Astrocyte (in vitro differentiated cells and primary cell): Measurements from ENCODE around the gene SMARCA1. TPM values are rescaled to one million over a fixed set of nuclear protein-coding genes. Genes with fewer than 3 reads are reported as not detected.
A peak's percentile ranks its signal among the peaks of the same experiment; 100 is the strongest.

ENCODE experiments used
- DNase-seq: peaks from one replicate; pipeline ENCODE4 v3.0.0-alpha.2; 2010; ENCODE audit warnings: low read depth
- FAIRE-seq: peaks from 2 replicates; lab custom pipeline; 2011; peaks lifted over from hg19 to GRCh38; lab: Jason Lieb, UNC
- H2AFZ ChIP-seq: 2 replicates; pipeline ENCODE4 v1.6.0; 2012; ENCODE audit warnings: low read depth, low read length, inconsistent platforms
- H3K27ac ChIP-seq: 2 replicates; pipeline ENCODE4 v1.5.1; 2011; ENCODE audit warnings: low read depth, low read length, inconsistent platforms
- H3K27me3 ChIP-seq: 2 replicates; pipeline ENCODE4 v1.6.0; 2011; ENCODE audit warnings: low read length, inconsistent platforms; ENCODE audit not compliant: insufficient read depth
- H3K36me3 ChIP-seq: 2 replicates; pipeline ENCODE4 v1.5.1; 2011; ENCODE audit warnings: low read length, inconsistent platforms; ENCODE audit not compliant: insufficient read depth
- H3K4me1 ChIP-seq: 2 replicates; pipeline ENCODE4 v1.5.1; 2011; ENCODE audit warnings: low read length, inconsistent platforms; ENCODE audit not compliant: insufficient read depth
- H3K4me2 ChIP-seq: 2 replicates; pipeline ENCODE4 v1.6.0; 2012; ENCODE audit warnings: low read length, inconsistent platforms
- H3K4me3 ChIP-seq: 2 replicates; pipeline ENCODE4 v1.5.1; 2011; ENCODE audit warnings: low read depth, mild to moderate bottlenecking, low read length, inconsistent platforms; ENCODE audit not compliant: insufficient read depth
- H3K79me2 ChIP-seq: 2 replicates; pipeline ENCODE4 v1.6.0; 2012; ENCODE audit warnings: mild to moderate bottlenecking, low read length, inconsistent platforms; ENCODE audit not compliant: insufficient read depth
- H3K9ac ChIP-seq: 2 replicates; pipeline ENCODE4 v1.6.0; 2012; ENCODE audit warnings: mild to moderate bottlenecking, low read length, inconsistent platforms
- H3K9me3 ChIP-seq: 2 replicates; pipeline ENCODE4 v1.5.1; 2012; ENCODE audit warnings: low read depth, mild to moderate bottlenecking, low read length, inconsistent platforms; ENCODE audit not compliant: insufficient read depth
- H4K20me1 ChIP-seq: 2 replicates; pipeline ENCODE4 v1.6.0; 2012; ENCODE audit warnings: low read length, inconsistent platforms; ENCODE audit not compliant: insufficient read depth
- H3K27ac Mint-ChIP-seq: one replicate; pipeline ENCODE4 v1.8.0; 2021; ENCODE audit warnings: mild to moderate bottlenecking, mixed read lengths; ENCODE audit not compliant: unreplicated experiment
- H3K27me3 Mint-ChIP-seq: one replicate; pipeline ENCODE4 v1.8.0; 2021; ENCODE audit warnings: low read depth, mixed read lengths; ENCODE audit not compliant: unreplicated experiment
- H3K36me3 Mint-ChIP-seq: one replicate; pipeline ENCODE4 v1.8.0; 2021; ENCODE audit warnings: low read depth, mixed read lengths; ENCODE audit not compliant: unreplicated experiment
- H3K4me1 Mint-ChIP-seq: one replicate; pipeline ENCODE4 v1.8.0; 2021; ENCODE audit warnings: low read depth, mixed read lengths; ENCODE audit not compliant: unreplicated experiment
- H3K4me3 Mint-ChIP-seq: one replicate; pipeline ENCODE4 v1.8.0; 2021; ENCODE audit warnings: mild to moderate bottlenecking, moderate library complexity, mixed read lengths; ENCODE audit not compliant: unreplicated experiment
- H3K9me3 Mint-ChIP-seq: one replicate; pipeline ENCODE4 v1.8.0; 2021; ENCODE audit warnings: mild to moderate bottlenecking, mixed read lengths; ENCODE audit not compliant: unreplicated experiment
- CTCF ChIP-seq: IDR thresholded peaks from 2 replicates; pipeline ENCODE4 v1.5.1; 2011; ENCODE audit warnings: low read depth, mild to moderate bottlenecking, inconsistent platforms, low read length, moderate library complexity; ENCODE audit not compliant: insufficient read depth
- EZH2 ChIP-seq: IDR thresholded peaks from 2 replicates; pipeline ENCODE4 v1.6.1; 2012; ENCODE audit warnings: mild to moderate bottlenecking, low read length, inconsistent platforms; ENCODE audit not compliant: insufficient read depth
- total RNA-seq: library from RNA; stranded (reverse); gene quantifications from 2 replicates; pipeline ENCODE4 v1.2.1, GENCODE V29; 2021

SMARCA1 gene
- total RNA-seq, 1 donor from 2014 or later: 104 TPM

- Histone ChIP-seq H3K9me3 (no peaks in the 10 kb centered on the region), H3K4me1 (peaks cover 2% of the 10 kb centered on the region), H4K20me1 (peaks cover 4% of the 10 kb centered on the region), H3K27me3 (no peaks in the 10 kb centered on the region), H2AFZ (no peak overlapping the region), H3K36me3 (peaks cover 15% of the 10 kb centered on the region), H3K27ac (no peak overlapping the region), H3K4me2 (no peak overlapping the region), H3K9ac (no peak overlapping the region), H3K4me3 (no peak overlapping the region), H3K79me2 (peaks cover 5% of the 10 kb centered on the region)
- TF ChIP-seq EZH2 (no peak), CTCF (no peak)
- FAIRE-seq: peak; percentile 58
- no peaks in the 10 kb centered on the region for H3K9me3 Mint-ChIP-seq
- H3K27ac Mint-ChIP-seq: no peak overlapping the region
- H3K27me3 Mint-ChIP-seq: no peaks in the 10 kb centered on the region
- peaks cover 7% of the 10 kb centered on the region for H3K36me3 Mint-ChIP-seq
- H3K4me3 Mint-ChIP-seq: no peak overlapping the region
- DNase-seq: no peak
- H3K4me1 Mint-ChIP-seq: peaks cover 3% of the 10 kb centered on the region
Observed at GRCh38 chrX:129511689-129512088, 11.6 kb downstream of the SMARCA1 start.

- no peak overlapping the region for H3K27ac ChIP-seq
- H3K27ac Mint-ChIP-seq: peak overlapping the region; percentile 87
- DNase-seq (no peak), FAIRE-seq (no peak)
- no peaks in the 10 kb centered on the region for H3K79me2 ChIP-seq
- H3K4me2 ChIP-seq: no peak overlapping the region
- no peaks in the 10 kb centered on the region for H3K9me3 ChIP-seq
- H3K4me1 Mint-ChIP-seq: peaks cover 3% of the 10 kb centered on the region
- H3K9ac ChIP-seq: no peak overlapping the region
- peaks cover 2% of the 10 kb centered on the region for H3K4me1 ChIP-seq
- H3K27me3 Mint-ChIP-seq: no peaks in the 10 kb centered on the region
- H3K4me3 ChIP-seq: no peak overlapping the region
- no peaks in the 10 kb centered on the region for H3K9me3 Mint-ChIP-seq
- no peak overlapping the region for H3K4me3 Mint-ChIP-seq
- no peaks in the 10 kb centered on the region for H4K20me1 ChIP-seq
- H3K27me3 ChIP-seq: no peaks in the 10 kb centered on the region
- H3K36me3 ChIP-seq: peaks cover 10% of the 10 kb centered on the region
- no peak for TF ChIP-seq CTCF
- peaks cover 7% of the 10 kb centered on the region for H3K36me3 Mint-ChIP-seq
- no peak overlapping the region for H2AFZ ChIP-seq
Observed at GRCh38 chrX:129510331-129510730, 13.0 kb downstream of the SMARCA1 start.

- H3K27me3 Mint-ChIP-seq: no peaks in the 10 kb centered on the region
- Histone ChIP-seq H2AFZ (no peak overlapping the region), H3K27me3 (no peaks in the 10 kb centered on the region), H3K79me2 (no peaks in the 10 kb centered on the region), H3K9ac (no peak overlapping the region), H3K36me3 (peaks cover 14% of the 10 kb centered on the region), H3K4me1 (peaks cover 31% of the 10 kb centered on the region), H3K4me2 (peak overlapping the region; percentile 62), H3K27ac (peak overlapping the region; percentile 27), H3K4me3 (no peak overlapping the region), H3K9me3 (no peaks in the 10 kb centered on the region), H4K20me1 (no peaks in the 10 kb centered on the region)
- DNase-seq (no peak), FAIRE-seq (peak; percentile 32)
- TF ChIP-seq CTCF: no peak
- no peak for TF ChIP-seq EZH2
- H3K36me3 Mint-ChIP-seq: peaks cover 7% of the 10 kb centered on the region
- H3K9me3 Mint-ChIP-seq: no peaks in the 10 kb centered on the region
- H3K4me3 Mint-ChIP-seq: peak overlapping the region; percentile 48
- H3K27ac Mint-ChIP-seq: peak overlapping the region; percentile 59
- peaks cover 25% of the 10 kb centered on the region for H3K4me1 Mint-ChIP-seq
Observed at GRCh38 chrX:129497146-129497843, 26.0 kb downstream of the SMARCA1 start.
